Lower leg skin (tissue), 4 donors: Measurements from ENCODE around the gene CTXN2. TPM values are rescaled to one million over a fixed set of nuclear protein-coding genes. Genes with fewer than 3 reads are reported as not detected.

Source experiments
- DNase-seq, 2 donors: peaks; one replicate each; pipeline ENCODE4 v3.0.0-alpha.2; 2019; ENCODE audit warnings: low spot score in 2 of 2
- H3K4me3 ChIP-seq: fragments of 200-600 bp; sonication (generic); 2 replicates; pipeline ENCODE4 v1.5.1; 2017; ENCODE audit warnings: mild to moderate bottlenecking, low read depth; ENCODE audit not compliant: poor library complexity, severe bottlenecking
- POLR2A ChIP-seq, 2 donors: fragments of 450-650 bp; IDR thresholded peaks; one replicate each; pipeline ENCODE4 v1.6.1; 2016 to 2017; ENCODE audit warnings: antibody characterized with exemption in 2 of 2, mild to moderate bottlenecking in 1 of 2, moderate library complexity in 1 of 2
- WGBS, 2 donors: methylation state at CpG; one replicate each; pipeline ENCODE4 v1.1.5; 2018; 5-methylcytosine and 5-hydroxymethylcytosine counted together
- intact Hi-C: fragments of 100-400 bp; cut with DNase I; formaldehyde crosslinking; loops from one replicate; pipeline ENCODE4 v1.15.0; 2023; ENCODE audit warnings: low total_unique reads
- total RNA-seq, 4 donors: library from RNA; depleted of rRNA; stranded (reverse); fragments of >200 nt; gene quantifications; one replicate each; pipeline ENCODE4 v1.1.0, GENCODE V29; 2016
- TF ChIP-seq, protein P1 (sequence below), 3 donors: fragments of 450-650 bp; IDR thresholded peaks; one replicate each; pipeline ENCODE4 v1.5.1; 2016; ENCODE audit warnings: antibody characterized with exemption in 3 of 3, mild to moderate bottlenecking in 3 of 3, moderate library complexity in 2 of 3

The CTXN2 gene
- total RNA-seq, 4 donors from 2014 or later = not detected

DNA sequence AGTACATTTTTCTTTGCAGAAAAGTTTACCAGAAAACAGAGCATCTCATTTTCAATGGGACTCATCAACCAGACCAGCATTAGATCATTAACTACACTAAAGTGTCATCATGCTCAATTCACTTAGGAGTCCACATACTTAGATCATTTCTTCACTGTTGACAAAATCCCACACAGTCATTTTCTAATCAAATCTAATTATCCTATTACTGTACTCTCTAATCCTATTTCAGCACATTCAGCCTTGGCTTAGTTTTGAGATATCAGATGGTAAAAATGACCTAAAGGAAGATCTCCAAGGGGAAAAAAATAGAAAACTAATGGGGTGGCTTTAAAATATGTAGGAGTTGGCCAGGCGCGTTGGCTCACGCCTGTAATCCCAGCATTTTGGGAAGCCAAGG, 5.2 kb upstream of the CTXN2 start:
- DNase-seq = no peak
- H3K4me3 ChIP-seq = no peak overlapping the region
- 91% methylated on average over 3 of the region's 3 CpGs for WGBS, 2 donors
- intact Hi-C loops = no loop called here
- TF ChIP-seq, protein P1, sequence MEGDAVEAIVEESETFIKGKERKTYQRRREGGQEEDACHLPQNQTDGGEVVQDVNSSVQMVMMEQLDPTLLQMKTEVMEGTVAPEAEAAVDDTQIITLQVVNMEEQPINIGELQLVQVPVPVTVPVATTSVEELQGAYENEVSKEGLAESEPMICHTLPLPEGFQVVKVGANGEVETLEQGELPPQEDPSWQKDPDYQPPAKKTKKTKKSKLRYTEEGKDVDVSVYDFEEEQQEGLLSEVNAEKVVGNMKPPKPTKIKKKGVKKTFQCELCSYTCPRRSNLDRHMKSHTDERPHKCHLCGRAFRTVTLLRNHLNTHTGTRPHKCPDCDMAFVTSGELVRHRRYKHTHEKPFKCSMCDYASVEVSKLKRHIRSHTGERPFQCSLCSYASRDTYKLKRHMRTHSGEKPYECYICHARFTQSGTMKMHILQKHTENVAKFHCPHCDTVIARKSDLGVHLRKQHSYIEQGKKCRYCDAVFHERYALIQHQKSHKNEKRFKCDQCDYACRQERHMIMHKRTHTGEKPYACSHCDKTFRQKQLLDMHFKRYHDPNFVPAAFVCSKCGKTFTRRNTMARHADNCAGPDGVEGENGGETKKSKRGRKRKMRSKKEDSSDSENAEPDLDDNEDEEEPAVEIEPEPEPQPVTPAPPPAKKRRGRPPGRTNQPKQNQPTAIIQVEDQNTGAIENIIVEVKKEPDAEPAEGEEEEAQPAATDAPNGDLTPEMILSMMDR (IDR thresholded peaks at IDR 0.05) = no peak
- no peak for TF ChIP-seq POLR2A (IDR thresholded peaks at IDR 0.05)

DNA sequence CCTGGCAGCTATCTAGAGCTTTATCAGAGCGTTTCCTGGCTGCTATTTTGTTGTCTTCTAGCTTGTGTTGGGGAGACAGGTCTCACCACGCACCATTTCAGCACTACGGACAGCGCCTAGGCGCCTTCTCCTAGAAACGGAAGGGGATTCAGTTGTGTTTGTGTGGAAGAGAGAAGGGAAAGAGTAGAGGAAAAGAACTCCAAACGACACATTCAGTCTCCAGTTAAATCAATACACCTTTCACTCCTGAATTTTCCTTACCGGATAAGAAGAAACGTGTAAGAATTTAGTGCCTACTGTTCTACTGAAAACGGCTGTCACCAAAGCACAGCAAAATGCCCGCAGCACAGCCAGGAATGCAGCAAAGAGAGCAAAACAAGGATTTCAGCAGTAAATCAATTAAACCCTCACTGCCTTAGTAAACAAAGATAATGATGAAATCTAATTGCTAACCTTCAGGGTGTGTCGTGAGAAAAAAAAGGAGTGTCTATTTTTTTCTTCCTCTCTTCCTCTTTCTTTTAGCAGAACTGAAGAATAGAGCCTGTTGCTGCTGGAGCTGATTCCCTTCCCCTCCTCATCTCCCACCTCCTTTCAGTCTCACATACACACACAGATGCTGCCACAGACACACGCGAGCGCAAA, 412 bp upstream of the CTXN2 start:
- H3K4me3 ChIP-seq = no peak overlapping the region
- WGBS, 2 donors = 4 to 9% methylated on average over 15 of the region's 15 CpGs
- DNase-seq = no peak
- TF ChIP-seq, protein P1 (IDR thresholded peaks at IDR 0.05) = no peak
- no peak for TF ChIP-seq POLR2A (IDR thresholded peaks at IDR 0.05)
- intact Hi-C loops = no loop called here

GRCh38 chr15:48202068-48202467, 10.6 kb downstream of the CTXN2 start:
- TF ChIP-seq POLR2A (IDR thresholded peaks at IDR 0.05) = no peak
- TF ChIP-seq, protein P1 (IDR thresholded peaks at IDR 0.05) = no peak
- no peak for DNase-seq
- intact Hi-C loops = no loop called here
- WGBS, 2 donors = 77% methylated on average over 1 of the region's 1 CpG
- no peak overlapping the region for H3K4me3 ChIP-seq

DNA sequence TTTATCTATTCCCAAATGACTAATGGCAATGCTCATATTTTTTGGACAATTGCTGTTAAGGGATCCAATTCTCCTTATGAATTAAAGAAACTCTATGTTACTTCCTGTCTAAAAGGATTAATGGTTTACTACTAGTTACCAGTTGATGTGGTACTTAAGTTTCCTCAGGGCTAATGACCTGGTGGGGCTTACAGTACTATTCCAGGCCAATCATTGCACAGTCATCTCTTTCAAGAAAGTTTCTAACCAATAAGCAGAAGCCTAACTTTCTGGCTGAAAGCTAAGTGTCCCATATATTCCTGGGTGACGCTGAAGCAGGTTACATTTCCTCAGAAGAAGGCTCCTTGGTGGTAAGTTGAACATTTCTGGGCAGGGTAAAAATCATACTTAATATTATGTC, 14.5 kb downstream of the CTXN2 start, which contains the start of gene SLC12A1:
SLC12A1 (plus strand) TSS at position 322 of the 400 bp plus-strand sequence. CDS start 1,418 bp downstream, outside the sequence.
- TF ChIP-seq, protein P1 (IDR thresholded peaks at IDR 0.05) = no peak
- no peak for TF ChIP-seq POLR2A (IDR thresholded peaks at IDR 0.05)
- WGBS, 2 donors = 74 to 90% methylated on average over 1 of the region's 1 CpG
- no peak for DNase-seq
- intact Hi-C loops = no loop called here
- no peak within 1 kb of the TSS for H3K4me3 ChIP-seq

GRCh38 chr15:48221261-48221660, 29.8 kb downstream of the CTXN2 start:
- no peak overlapping the region for H3K4me3 ChIP-seq
- no peak for TF ChIP-seq POLR2A (IDR thresholded peaks at IDR 0.05)
- TF ChIP-seq, protein P1 (IDR thresholded peaks at IDR 0.05) = no peak
- intact Hi-C loops = no loop called here
- no peak for DNase-seq
- WGBS, 2 donors = 48 to 59% methylated on average over 1 of the region's 1 CpG

GRCh38 chr15:48221885-48222284, 30.4 kb downstream of the CTXN2 start:
- no peak overlapping the region for H3K4me3 ChIP-seq
- DNase-seq = no peak
- intact Hi-C loops = no loop called here
- no peak for TF ChIP-seq POLR2A (IDR thresholded peaks at IDR 0.05)
- TF ChIP-seq, protein P1 (IDR thresholded peaks at IDR 0.05) = no peak
- WGBS, 2 donors = 58 to 61% methylated on average over 4 of the region's 4 CpGs
